Type B pancreatic cell (in vitro differentiated cells): Measurements from ENCODE around the gene PHTF2. TPM values are rescaled to one million over a fixed set of nuclear protein-coding genes. Genes with fewer than 3 reads are reported as not detected.
A peak's percentile ranks its signal among the peaks of the same experiment; 100 is the strongest.

Source experiments
- DNase-seq: peaks from one replicate; pipeline ENCODE4 v3.0.0; 2021; ENCODE audit warnings: mixed read lengths; ENCODE audit not compliant: unreplicated experiment; ENCODE audit errors: extremely low spot score
- H3K27ac Mint-ChIP-seq: 2 replicates; pipeline ENCODE4 v1.8.0; 2021; ENCODE audit warnings: mild to moderate bottlenecking, mixed read lengths
- H3K27me3 Mint-ChIP-seq: 2 replicates; pipeline ENCODE4 v1.8.0; 2021; ENCODE audit warnings: mixed read lengths
- H3K36me3 Mint-ChIP-seq: 2 replicates; pipeline ENCODE4 v1.8.0; 2021; ENCODE audit warnings: mixed read lengths
- H3K4me1 Mint-ChIP-seq: one replicate; pipeline ENCODE4 v1.8.0; 2021; ENCODE audit warnings: mixed read lengths; ENCODE audit not compliant: unreplicated experiment
- H3K4me3 Mint-ChIP-seq: 2 replicates; pipeline ENCODE4 v1.8.0; 2021; ENCODE audit warnings: mild to moderate bottlenecking, mixed read lengths
- H3K9me3 Mint-ChIP-seq: 2 replicates; pipeline ENCODE4 v1.8.0; 2021; ENCODE audit warnings: mixed read lengths
- CTCF ChIP-seq: fragments of 200-600 bp; sonication (generic); conservative IDR thresholded peaks from 2 replicates; pipeline ENCODE4 v1.5.0; 2021; ENCODE audit warnings: antibody characterized with exemption, mild to moderate bottlenecking
- total RNA-seq: library from RNA; stranded (reverse); gene quantifications from 2 replicates; pipeline ENCODE4 v1.2.1, GENCODE V29; 2021; ENCODE audit warnings: low replicate concordance

PHTF2 gene
- total RNA-seq, 1 donor from 2014 or later = 18.6 TPM

GRCh38 chr7:77812290-77812685 lies 13.7 kb downstream of the PHTF2 start:
- Mint-ChIP-seq H3K4me3 (peak overlapping the region; percentile 27), H3K36me3 (peaks cover 42% of the 10 kb centered on the region), H3K27me3 (no peaks in the 10 kb centered on the region), H3K4me1 (peaks cover 8% of the 10 kb centered on the region), H3K9me3 (peaks cover 11% of the 10 kb centered on the region), H3K27ac (peak overlapping the region; percentile 20)
- no peak for DNase-seq
- TF ChIP-seq CTCF = no peak

- H3K4me1 Mint-ChIP-seq = peaks cover 8% of the 10 kb centered on the region
- H3K9me3 Mint-ChIP-seq = peaks cover 5% of the 10 kb centered on the region
- H3K36me3 Mint-ChIP-seq = peaks cover 37% of the 10 kb centered on the region
- DNase-seq = no peak
- no peak overlapping the region for H3K27ac Mint-ChIP-seq
- TF ChIP-seq CTCF = no peak
- H3K27me3 Mint-ChIP-seq = no peaks in the 10 kb centered on the region
- H3K4me3 Mint-ChIP-seq = no peak overlapping the region
Measured at GRCh38 chr7:77813180-77813579, 14.6 kb downstream of the PHTF2 start.

- TF ChIP-seq CTCF = no peak
- H3K27me3 Mint-ChIP-seq = no peaks in the 10 kb centered on the region
Measured at GRCh38 chr7:77819021-77819420, 20.4 kb downstream of the PHTF2 start.

GRCh38 chr7:77820967-77821366 lies 22.4 kb downstream of the PHTF2 start:
- no peak for DNase-seq
- H3K4me1 Mint-ChIP-seq = no peaks in the 10 kb centered on the region
- no peaks in the 10 kb centered on the region for H3K27me3 Mint-ChIP-seq
- H3K4me3 Mint-ChIP-seq = no peak overlapping the region
- H3K27ac Mint-ChIP-seq = no peak overlapping the region
- no peak for TF ChIP-seq CTCF
- H3K36me3 Mint-ChIP-seq = peaks cover 64% of the 10 kb centered on the region
- peaks cover 32% of the 10 kb centered on the region for H3K9me3 Mint-ChIP-seq

More at GRCh38 chr7:77819021-77819420, 20.4 kb downstream of the PHTF2 start:
- Mint-ChIP-seq H3K27ac (no peak overlapping the region), H3K4me1 (no peaks in the 10 kb centered on the region), H3K36me3 (peaks cover 61% of the 10 kb centered on the region), H3K4me3 (no peak overlapping the region), H3K9me3 (peaks cover 26% of the 10 kb centered on the region)
- DNase-seq = no peak

- H3K36me3 Mint-ChIP-seq = peaks cover 54% of the 10 kb centered on the region
- DNase-seq = no peak
- peaks cover 32% of the 10 kb centered on the region for H3K9me3 Mint-ChIP-seq
- no peak for TF ChIP-seq CTCF
- no peaks in the 10 kb centered on the region for H3K4me1 Mint-ChIP-seq
- no peak overlapping the region for H3K27ac Mint-ChIP-seq
- no peaks in the 10 kb centered on the region for H3K27me3 Mint-ChIP-seq
- no peak overlapping the region for H3K4me3 Mint-ChIP-seq
Measured at GRCh38 chr7:77822269-77822668, 23.7 kb downstream of the PHTF2 start.

GRCh38 chr7:77823787-77824186 lies 25.2 kb downstream of the PHTF2 start:
- Mint-ChIP-seq H3K4me1 (peaks cover 4% of the 10 kb centered on the region), H3K4me3 (no peak overlapping the region), H3K27ac (no peak overlapping the region), H3K9me3 (peaks cover 27% of the 10 kb centered on the region), H3K27me3 (no peaks in the 10 kb centered on the region), H3K36me3 (peaks cover 45% of the 10 kb centered on the region)
- no peak for TF ChIP-seq CTCF
- no peak for DNase-seq
